GM23338 (cell line): ENCODE measurements around the gene PAH. TPM values are rescaled to one million over a fixed set of nuclear protein-coding genes. Genes with fewer than 3 reads are reported as not detected.

Source experiments
- ATAC-seq: fragments of 200-7000 bp; cut with Tn5 transposase; 3 replicates; pipeline ENCODE4 v1.9.1; 2020
- DNase-seq: peaks from one replicate; pipeline ENCODE4 v3.0.0-alpha.2; 2015; ENCODE audit warnings: low spot score
- H2AFZ ChIP-seq: fragments of 200-600 bp; sonication (generic); 2 replicates; pipeline ENCODE4 v1.8.0; 2016; ENCODE audit warnings: antibody characterized with exemption, mild to moderate bottlenecking, moderate library complexity
- H3F3A ChIP-seq: fragments of 200-600 bp; sonication (generic); replicated peaks from 2 replicates; pipeline ENCODE4 v1.8.0; 2017; ENCODE audit warnings: antibody characterized with exemption, mixed run types, low read depth
- H3K27ac ChIP-seq: fragments of 200-600 bp; sonication (generic); 2 replicates; pipeline ENCODE4 v1.6.1; 2016; ENCODE audit warnings: low read depth
- H3K27me3 ChIP-seq: fragments of 200-600 bp; sonication (generic); 2 replicates; pipeline ENCODE4 v1.8.0; 2016; ENCODE audit warnings: mild to moderate bottlenecking, mixed run types, moderate library complexity; ENCODE audit not compliant: insufficient read depth
- H3K36me3 ChIP-seq: fragments of 200-600 bp; sonication (generic); 2 replicates; pipeline ENCODE4 v1.8.0; 2016; ENCODE audit warnings: mild to moderate bottlenecking; ENCODE audit not compliant: insufficient read depth
- H3K4me1 ChIP-seq: fragments of 200-600 bp; sonication (generic); 2 replicates; pipeline ENCODE4 v1.8.0; 2016; ENCODE audit warnings: mild to moderate bottlenecking, moderate library complexity; ENCODE audit not compliant: insufficient read depth
- H3K4me2 ChIP-seq: fragments of 200-600 bp; sonication (generic); 2 replicates; pipeline ENCODE4 v1.7.1; 2017; ENCODE audit warnings: mixed run types
- H3K4me3 ChIP-seq: fragments of 200-600 bp; sonication (generic); 2 replicates; pipeline ENCODE4 v1.6.1; 2016; ENCODE audit warnings: mixed run types
- H3K79me2 ChIP-seq: fragments of 200-600 bp; sonication (generic); replicated peaks from 2 replicates; pipeline ENCODE4 v1.8.0; 2017; ENCODE audit warnings: mild to moderate bottlenecking; ENCODE audit not compliant: insufficient read depth
- H3K9me2 ChIP-seq: fragments of 200-600 bp; sonication (generic); 2 replicates; pipeline ENCODE4 v1.8.0; 2017; ENCODE audit not compliant: insufficient read depth
- H4K20me1 ChIP-seq: fragments of 200-600 bp; sonication (generic); replicated peaks from 2 replicates; pipeline ENCODE4 v1.8.0; 2017; ENCODE audit warnings: mild to moderate bottlenecking; ENCODE audit not compliant: insufficient read depth
- H3K27ac Mint-ChIP-seq: 2 replicates; pipeline ENCODE4 v1.8.0; 2020; ENCODE audit warnings: inconsistent platforms, mild to moderate bottlenecking, moderate library complexity, mixed read lengths
- H3K27me3 Mint-ChIP-seq: 3 replicates; pipeline ENCODE4 v1.8.0; 2022; ENCODE audit warnings: low read depth, mild to moderate bottlenecking, moderate library complexity, mixed read lengths, inconsistent platforms; ENCODE audit not compliant: insufficient read depth, poor library complexity
- H3K36me3 Mint-ChIP-seq: 3 replicates; pipeline ENCODE4 v1.8.0; 2021; ENCODE audit warnings: low read depth, mild to moderate bottlenecking, inconsistent platforms, moderate library complexity, mixed read lengths
- H3K4me1 Mint-ChIP-seq: 3 replicates; pipeline ENCODE4 v1.8.0; 2020; ENCODE audit warnings: mild to moderate bottlenecking, inconsistent platforms, mixed read lengths
- H3K4me3 Mint-ChIP-seq: 3 replicates; pipeline ENCODE4 v1.8.0; 2021; ENCODE audit warnings: moderate library complexity, mild to moderate bottlenecking, inconsistent platforms, mixed read lengths
- H3K9me3 Mint-ChIP-seq: 3 replicates; pipeline ENCODE4 v1.8.0; 2020; ENCODE audit warnings: moderate library complexity, mild to moderate bottlenecking, inconsistent platforms, mixed read lengths
- CREB1 ChIP-seq: fragments of 250-450 bp; sonication (Bioruptor Pico); IDR thresholded peaks from 2 replicates; pipeline ENCODE4 v1.5.0; 2020; ENCODE audit warnings: low read depth, mild to moderate bottlenecking, moderate library complexity
- EZH2 ChIP-seq: fragments of 200-600 bp; sonication (generic); IDR thresholded peaks from one replicate; pipeline ENCODE4 v1.8.0; 2017; ENCODE audit warnings: antibody characterized with exemption, mild to moderate bottlenecking, low read depth; ENCODE audit not compliant: unreplicated experiment
- JUNB ChIP-seq: IDR thresholded peaks from one replicate; pipeline ENCODE4 v1.6.1; 2016; ENCODE audit warnings: antibody characterized with exemption; ENCODE audit not compliant: unreplicated experiment
- NANOG ChIP-seq: IDR thresholded peaks from 2 replicates; pipeline ENCODE4 v1.6.1; 2016; ENCODE audit warnings: antibody characterized with exemption, borderline replicate concordance
- ZNF331 ChIP-seq: fragments of 250-450 bp; sonication (Bioruptor Pico); IDR thresholded peaks from 2 replicates; pipeline ENCODE4 v1.5.0; 2020; ENCODE audit warnings: low read depth, mild to moderate bottlenecking, moderate library complexity
- polyA plus RNA-seq: library from polyadenylated mRNA; unstranded; fragments of >200 nt; fragmentation: Nextera tagmentation; extraction: Ambion mirVana; gene quantifications from 2 replicates; pipeline ENCODE4 v1.2.1, GENCODE V29; 2016
- total RNA-seq: library from RNA; depleted of rRNA; stranded (reverse); fragments of >200 nt; shearing (Covaris generic); gene quantifications from 2 replicates; pipeline ENCODE4 v1.2.3, GENCODE V29; 2014
- TF ChIP-seq, protein P1 (sequence below): fragments of 250-450 bp; sonication (Bioruptor Pico); IDR thresholded peaks from 2 replicates; pipeline ENCODE4 v1.5.0; 2020; ENCODE audit warnings: mild to moderate bottlenecking, moderate library complexity
- TF ChIP-seq, protein P2 (sequence below): IDR thresholded peaks from 2 replicates; pipeline ENCODE4 v1.6.1; 2016; ENCODE audit warnings: antibody characterized with exemption
- TF ChIP-seq, protein P3 (sequence below), 2 experiments: fragments of 200-600 bp in 1 of 2; sonication (generic) in 1 of 2; conservative IDR thresholded peaks; 2 replicates each; pipeline versions ENCODE4 v1.5.1 to v1.6.1; 2016 to 2017; ENCODE audit warnings: antibody characterized with exemption in 2 of 2, low read depth in 2 of 2, mild to moderate bottlenecking in 2 of 2, moderate library complexity in 1 of 2

The PAH gene
- total and polyA plus RNA-seq, 2 experiments from 2014 or later = 3.7 to 4.8 TPM

DNA sequence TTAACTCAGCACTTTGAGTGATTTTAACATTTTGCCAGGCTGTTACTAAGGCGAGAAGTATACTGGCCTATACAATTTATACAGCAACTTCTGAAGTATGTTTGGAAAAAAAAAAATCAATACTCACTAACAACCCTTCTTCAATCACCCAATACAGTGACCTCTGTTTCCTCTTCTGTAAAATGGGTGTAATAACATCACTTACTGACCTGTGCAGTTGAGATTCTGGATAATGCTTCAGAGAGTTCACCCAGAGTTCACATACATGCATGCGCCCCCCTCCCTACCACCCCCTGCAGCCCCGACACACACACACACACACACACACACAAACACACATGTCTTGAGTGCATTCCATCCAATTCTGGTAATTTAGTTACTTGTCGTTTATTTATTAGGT, 9.1 kb downstream of the PAH start (continued):
- TF ChIP-seq, protein P1, sequence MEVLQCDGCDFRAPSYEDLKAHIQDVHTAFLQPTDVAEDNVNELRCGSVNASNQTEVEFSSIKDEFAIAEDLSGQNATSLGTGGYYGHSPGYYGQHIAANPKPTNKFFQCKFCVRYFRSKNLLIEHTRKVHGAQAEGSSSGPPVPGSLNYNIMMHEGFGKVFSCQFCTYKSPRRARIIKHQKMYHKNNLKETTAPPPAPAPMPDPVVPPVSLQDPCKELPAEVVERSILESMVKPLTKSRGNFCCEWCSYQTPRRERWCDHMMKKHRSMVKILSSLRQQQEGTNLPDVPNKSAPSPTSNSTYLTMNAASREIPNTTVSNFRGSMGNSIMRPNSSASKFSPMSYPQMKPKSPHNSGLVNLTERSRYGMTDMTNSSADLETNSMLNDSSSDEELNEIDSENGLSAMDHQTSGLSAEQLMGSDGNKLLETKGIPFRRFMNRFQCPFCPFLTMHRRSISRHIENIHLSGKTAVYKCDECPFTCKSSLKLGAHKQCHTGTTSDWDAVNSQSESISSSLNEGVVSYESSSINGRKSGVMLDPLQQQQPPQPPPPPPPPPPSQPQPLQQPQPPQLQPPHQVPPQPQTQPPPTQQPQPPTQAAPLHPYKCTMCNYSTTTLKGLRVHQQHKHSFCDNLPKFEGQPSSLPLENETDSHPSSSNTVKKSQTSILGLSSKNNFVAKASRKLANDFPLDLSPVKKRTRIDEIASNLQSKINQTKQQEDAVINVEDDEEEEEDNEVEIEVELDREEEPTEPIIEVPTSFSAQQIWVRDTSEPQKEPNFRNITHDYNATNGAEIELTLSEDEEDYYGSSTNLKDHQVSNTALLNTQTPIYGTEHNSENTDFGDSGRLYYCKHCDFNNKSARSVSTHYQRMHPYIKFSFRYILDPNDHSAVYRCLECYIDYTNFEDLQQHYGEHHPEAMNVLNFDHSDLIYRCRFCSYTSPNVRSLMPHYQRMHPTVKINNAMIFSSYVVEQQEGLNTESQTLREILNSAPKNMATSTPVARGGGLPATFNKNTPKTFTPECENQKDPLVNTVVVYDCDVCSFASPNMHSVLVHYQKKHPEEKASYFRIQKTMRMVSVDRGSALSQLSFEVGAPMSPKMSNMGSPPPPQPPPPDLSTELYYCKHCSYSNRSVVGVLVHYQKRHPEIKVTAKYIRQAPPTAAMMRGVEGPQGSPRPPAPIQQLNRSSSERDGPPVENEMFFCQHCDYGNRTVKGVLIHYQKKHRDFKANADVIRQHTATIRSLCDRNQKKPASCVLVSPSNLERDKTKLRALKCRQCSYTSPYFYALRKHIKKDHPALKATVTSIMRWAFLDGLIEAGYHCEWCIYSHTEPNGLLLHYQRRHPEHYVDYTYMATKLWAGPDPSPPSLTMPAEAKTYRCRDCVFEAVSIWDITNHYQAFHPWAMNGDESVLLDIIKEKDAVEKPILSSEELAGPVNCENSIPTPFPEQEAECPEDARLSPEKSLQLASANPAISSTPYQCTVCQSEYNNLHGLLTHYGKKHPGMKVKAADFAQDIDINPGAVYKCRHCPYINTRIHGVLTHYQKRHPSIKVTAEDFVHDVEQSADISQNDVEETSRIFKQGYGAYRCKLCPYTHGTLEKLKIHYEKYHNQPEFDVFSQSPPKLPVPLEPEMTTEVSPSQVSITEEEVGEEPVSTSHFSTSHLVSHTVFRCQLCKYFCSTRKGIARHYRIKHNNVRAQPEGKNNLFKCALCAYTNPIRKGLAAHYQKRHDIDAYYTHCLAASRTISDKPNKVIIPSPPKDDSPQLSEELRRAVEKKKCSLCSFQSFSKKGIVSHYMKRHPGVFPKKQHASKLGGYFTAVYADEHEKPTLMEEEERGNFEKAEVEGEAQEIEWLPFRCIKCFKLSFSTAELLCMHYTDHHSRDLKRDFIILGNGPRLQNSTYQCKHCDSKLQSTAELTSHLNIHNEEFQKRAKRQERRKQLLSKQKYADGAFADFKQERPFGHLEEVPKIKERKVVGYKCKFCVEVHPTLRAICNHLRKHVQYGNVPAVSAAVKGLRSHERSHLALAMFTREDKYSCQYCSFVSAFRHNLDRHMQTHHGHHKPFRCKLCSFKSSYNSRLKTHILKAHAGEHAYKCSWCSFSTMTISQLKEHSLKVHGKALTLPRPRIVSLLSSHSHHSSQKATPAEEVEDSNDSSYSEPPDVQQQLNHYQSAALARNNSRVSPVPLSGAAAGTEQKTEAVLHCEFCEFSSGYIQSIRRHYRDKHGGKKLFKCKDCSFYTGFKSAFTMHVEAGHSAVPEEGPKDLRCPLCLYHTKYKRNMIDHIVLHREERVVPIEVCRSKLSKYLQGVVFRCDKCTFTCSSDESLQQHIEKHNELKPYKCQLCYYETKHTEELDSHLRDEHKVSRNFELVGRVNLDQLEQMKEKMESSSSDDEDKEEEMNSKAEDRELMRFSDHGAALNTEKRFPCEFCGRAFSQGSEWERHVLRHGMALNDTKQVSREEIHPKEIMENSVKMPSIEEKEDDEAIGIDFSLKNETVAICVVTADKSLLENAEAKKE (CRISPR knock-in tag) = no peak
- TF ChIP-seq CREB1 = no peak

DNA sequence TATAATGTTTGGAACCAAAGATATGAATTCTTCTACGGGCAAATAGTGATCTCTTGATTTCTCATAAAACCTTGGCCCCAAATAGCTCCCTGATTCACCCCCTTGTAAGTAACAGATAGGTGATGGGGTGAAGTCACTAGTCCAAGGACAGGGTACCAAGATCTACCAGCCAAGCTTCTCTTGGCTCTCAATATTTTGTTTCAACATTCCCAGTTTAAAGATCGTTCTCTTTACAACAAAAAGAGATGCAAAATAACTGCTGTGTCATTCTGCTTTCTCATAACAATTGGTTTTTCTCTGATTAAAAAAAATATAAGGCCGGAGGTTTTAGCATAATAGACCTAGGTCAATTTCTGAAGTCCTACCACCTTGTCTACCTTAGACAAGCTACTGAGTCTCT, 11.8 kb downstream of the PAH start:
- no peak overlapping the region for H3K27ac Mint-ChIP-seq
- H3K9me3 Mint-ChIP-seq = no peaks in the 10 kb centered on the region
- H3K4me2 ChIP-seq = no peak overlapping the region
- H3K9me2 ChIP-seq = peaks cover 5% of the 10 kb centered on the region; the same call in 1 of the 2 replicates
- no peaks in the 10 kb centered on the region for H3F3A ChIP-seq
- H3K79me2 ChIP-seq = no peaks in the 10 kb centered on the region
- no peak for ATAC-seq
- no peak for DNase-seq
- no peak overlapping the region for H3K4me3 ChIP-seq
- no peaks in the 10 kb centered on the region for H3K27me3 Mint-ChIP-seq
- no peaks in the 10 kb centered on the region for H3K4me1 ChIP-seq
- H2AFZ ChIP-seq = no peak overlapping the region
- H3K27ac ChIP-seq = no peak overlapping the region
- H3K27me3 ChIP-seq = no peaks in the 10 kb centered on the region
- no peak overlapping the region for H3K4me3 Mint-ChIP-seq
- H3K4me1 Mint-ChIP-seq = no peaks in the 10 kb centered on the region
- no peaks in the 10 kb centered on the region for H4K20me1 ChIP-seq
- H3K36me3 ChIP-seq = no peaks in the 10 kb centered on the region
- no peaks in the 10 kb centered on the region for H3K36me3 Mint-ChIP-seq
- TF ChIP-seq ZNF331 (no peak), JUNB (no peak), NANOG (no peak), EZH2 (no peak)
- TF ChIP-seq, protein P2, sequence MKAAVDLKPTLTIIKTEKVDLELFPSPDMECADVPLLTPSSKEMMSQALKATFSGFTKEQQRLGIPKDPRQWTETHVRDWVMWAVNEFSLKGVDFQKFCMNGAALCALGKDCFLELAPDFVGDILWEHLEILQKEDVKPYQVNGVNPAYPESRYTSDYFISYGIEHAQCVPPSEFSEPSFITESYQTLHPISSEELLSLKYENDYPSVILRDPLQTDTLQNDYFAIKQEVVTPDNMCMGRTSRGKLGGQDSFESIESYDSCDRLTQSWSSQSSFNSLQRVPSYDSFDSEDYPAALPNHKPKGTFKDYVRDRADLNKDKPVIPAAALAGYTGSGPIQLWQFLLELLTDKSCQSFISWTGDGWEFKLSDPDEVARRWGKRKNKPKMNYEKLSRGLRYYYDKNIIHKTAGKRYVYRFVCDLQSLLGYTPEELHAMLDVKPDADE = no peak
- TF ChIP-seq, protein P3, sequence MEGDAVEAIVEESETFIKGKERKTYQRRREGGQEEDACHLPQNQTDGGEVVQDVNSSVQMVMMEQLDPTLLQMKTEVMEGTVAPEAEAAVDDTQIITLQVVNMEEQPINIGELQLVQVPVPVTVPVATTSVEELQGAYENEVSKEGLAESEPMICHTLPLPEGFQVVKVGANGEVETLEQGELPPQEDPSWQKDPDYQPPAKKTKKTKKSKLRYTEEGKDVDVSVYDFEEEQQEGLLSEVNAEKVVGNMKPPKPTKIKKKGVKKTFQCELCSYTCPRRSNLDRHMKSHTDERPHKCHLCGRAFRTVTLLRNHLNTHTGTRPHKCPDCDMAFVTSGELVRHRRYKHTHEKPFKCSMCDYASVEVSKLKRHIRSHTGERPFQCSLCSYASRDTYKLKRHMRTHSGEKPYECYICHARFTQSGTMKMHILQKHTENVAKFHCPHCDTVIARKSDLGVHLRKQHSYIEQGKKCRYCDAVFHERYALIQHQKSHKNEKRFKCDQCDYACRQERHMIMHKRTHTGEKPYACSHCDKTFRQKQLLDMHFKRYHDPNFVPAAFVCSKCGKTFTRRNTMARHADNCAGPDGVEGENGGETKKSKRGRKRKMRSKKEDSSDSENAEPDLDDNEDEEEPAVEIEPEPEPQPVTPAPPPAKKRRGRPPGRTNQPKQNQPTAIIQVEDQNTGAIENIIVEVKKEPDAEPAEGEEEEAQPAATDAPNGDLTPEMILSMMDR (conservative IDR thresholded peaks at IDR 0.05; ENCODE audit: low read depth in 2 of 2) = no peak
